HG02973 (cell line): Measurements from ENCODE around the gene FCSK.
"Not testable (repeated sequence)": the region's sequence is repeated elsewhere in the genome, so short reads cannot be mapped to it uniquely, and the experiment has no call there.

ENCODE experiments used
- ATAC-seq: cut with Tn5 transposase; IDR thresholded peaks from one replicate; pipeline ENCODE4 v1.9.1; 2021; ENCODE audit warnings: moderate library complexity; ENCODE audit not compliant: unreplicated experiment

FCSK gene

DNA sequence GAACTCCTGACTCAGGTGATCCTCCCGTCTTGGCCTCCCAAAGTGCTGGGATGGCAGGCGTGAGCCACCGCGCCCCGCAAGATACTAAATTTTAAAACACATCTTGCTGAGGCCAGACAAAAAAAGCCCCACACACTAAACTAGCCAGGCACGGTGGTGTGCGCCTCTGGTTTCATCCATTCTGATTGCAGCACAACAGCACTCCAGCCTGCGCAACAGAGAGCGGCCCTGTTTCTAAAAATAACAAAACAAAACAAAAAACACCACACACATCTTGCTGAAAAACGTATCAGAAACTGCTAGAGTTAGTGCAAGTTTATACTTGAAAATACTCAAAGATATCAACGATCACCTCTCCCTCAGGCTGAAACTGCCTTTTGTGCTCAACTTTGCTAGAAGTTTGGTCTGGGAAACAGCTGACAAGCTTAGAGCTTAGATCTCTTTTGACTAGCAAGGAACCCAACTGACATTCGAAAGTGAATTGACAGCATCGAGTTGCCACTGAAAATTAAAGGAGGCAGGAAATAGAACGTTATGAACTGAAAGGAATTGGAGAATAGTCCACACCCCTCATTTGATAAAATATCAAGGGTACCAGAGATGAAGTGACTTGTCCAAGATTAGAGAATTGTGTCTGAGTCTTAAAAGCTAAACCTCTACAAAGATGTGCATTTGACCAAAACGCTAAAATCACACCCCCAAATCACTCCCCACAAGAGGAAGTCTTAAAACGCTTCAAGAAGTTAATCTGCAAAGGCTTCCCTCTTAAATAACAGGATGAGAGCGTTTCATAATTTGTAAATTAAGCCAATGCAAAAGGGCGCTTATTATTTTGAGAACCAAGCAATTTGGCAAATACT, 68.1 kb downstream of the FCSK start:
- ATAC-seq, result no peak

DNA sequence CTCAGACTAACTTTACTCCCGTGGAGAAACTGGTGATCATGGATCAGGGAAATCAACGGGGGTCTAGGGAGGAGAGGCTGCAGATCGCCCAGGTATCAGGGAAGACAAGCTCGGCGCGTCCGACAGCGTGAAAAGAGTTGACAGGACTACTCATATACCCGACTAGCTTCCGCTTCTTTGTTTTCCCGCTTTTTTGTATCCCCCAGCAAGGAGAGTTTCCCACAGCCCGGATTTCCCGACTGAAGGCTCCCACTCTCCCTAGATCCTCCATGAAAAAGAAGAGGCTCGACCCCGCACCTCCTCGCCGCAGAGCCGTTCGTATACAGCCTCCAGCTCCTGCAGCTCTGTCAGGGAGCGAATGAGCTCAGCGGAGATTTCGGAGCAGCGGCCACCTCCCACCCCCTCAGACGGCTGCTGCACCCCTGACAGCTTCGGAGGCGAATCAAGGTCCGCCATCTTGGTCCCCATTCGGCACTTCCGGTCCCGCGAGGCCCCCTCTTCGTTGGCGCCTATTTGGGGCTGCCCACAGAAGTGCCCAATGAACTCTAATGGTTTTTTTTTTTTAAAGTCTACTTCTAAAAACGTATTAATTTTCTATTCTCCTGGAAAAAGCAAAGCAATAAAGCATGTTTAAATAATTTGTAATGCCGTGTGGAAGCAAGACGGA, 68.8 kb downstream of the FCSK start, which contains the start of gene COG4:
TSS of gene COG4 (minus strand) at position 479 of the 667 bp plus-strand sequence. CDS start at position 468, 11 bp downstream.
- ATAC-seq, result peak; percentile 46

DNA sequence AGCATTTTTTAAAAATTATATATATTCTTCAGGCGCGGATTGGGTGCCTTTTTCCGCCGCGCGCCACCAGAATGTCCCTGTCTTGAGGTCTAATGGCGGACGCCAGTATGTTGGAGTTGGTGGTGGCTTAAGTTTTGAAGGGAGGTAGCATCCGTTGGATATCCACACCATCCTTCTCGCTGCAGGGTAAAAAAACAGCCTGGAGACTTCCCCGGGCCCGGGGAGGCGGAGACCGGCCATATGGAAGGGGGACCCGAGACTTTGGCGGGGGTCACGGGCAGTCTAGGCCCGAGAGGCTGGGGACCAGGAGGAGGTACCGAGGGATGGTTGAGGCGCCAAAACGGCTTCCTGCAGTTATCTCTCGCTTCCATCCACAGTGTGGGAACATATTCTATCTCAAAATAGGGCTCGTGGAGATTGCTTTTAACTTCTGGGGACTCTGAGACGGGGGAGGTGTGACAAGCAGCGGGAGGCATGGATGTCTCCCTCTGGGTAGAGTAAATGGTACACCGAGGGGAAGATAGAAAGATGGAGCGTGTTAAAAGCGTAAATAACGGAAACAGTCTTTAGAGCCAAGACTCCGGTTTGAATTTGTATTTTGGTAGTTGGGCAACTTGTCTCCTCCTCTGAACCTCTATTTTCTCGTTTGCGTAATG, 69.5 kb downstream of the FCSK start, which contains the start of gene SF3B3:
TSS of gene SF3B3 (plus strand) at position 74 of the 656 bp plus-strand sequence. CDS start 2,841 bp downstream, outside the sequence.
- peak; percentile 38 for ATAC-seq

DNA sequence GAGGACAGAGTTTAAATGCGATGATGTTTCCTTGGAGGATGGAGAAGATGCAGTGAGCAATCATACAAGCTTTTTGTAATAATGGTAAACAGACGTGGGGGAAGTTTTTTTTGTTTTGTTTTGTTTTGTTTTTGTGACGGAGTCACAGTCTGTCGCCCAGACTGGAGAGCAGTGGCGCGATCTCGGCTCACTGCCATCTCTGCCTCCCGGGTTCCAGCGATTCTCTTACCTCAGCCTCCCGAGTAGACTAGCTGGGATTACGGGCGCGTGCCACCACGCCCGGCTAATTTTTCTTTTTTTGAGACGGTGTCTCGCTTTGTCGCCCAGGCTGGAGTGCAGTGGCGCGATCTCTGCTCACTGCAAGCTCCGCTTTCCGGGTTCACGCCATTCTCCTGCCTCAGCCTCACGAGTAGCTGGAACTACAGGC, 70.0 kb downstream of the FCSK start:
- ATAC-seq, result not testable (repeated sequence)

DNA sequence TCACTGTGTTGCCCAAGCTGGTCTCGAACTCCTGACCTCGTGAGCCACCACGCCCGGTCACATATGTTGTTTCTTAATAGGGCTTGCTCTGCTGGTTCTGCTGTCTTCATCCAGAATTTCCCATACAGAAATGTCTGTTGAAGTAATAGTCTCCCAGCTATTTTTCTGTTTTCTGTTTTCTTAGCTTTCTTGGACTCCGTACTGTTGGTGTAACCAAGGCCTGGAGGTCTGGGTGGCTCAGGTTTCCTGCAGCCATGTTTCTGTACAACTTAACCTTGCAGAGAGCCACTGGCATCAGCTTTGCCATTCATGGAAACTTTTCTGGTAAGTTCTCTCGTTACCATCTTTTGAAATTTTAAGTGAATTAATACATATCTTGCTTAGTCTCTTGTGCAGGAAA, 72.0 kb downstream of the FCSK start:
- ATAC-seq, result no peak

DNA sequence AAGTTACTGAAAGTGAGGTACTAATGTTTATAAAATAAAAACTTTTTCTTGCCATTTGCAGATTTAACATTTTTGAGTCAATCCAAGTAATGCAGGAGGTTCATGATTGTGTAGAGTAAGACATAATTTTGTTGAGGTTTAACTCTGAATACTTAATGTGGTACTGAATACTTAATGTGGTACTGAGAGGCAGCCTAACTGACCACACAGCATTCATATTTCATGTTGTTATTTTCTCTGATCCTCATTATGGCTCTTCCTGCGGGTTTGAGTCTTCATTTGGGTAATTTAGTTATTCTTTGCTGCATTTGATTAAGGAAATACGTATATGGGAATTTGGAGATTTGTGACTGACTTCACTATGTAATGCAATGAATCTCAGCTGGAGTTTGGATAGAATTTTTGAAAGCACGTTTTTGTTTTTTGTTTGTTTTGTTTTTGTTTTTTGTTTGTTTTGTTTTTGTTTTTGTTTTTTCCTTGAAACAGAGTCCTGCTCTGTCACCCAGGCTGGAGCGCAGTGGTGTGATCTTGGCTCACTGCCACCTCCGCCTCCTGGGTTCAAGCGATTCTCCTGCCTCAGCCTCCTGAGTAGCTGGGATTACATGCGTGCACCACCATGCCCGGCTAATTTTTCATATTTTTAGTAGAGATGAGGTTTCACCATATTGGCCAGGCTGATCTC, 73.1 kb downstream of the FCSK start:
- no peak for ATAC-seq

DNA sequence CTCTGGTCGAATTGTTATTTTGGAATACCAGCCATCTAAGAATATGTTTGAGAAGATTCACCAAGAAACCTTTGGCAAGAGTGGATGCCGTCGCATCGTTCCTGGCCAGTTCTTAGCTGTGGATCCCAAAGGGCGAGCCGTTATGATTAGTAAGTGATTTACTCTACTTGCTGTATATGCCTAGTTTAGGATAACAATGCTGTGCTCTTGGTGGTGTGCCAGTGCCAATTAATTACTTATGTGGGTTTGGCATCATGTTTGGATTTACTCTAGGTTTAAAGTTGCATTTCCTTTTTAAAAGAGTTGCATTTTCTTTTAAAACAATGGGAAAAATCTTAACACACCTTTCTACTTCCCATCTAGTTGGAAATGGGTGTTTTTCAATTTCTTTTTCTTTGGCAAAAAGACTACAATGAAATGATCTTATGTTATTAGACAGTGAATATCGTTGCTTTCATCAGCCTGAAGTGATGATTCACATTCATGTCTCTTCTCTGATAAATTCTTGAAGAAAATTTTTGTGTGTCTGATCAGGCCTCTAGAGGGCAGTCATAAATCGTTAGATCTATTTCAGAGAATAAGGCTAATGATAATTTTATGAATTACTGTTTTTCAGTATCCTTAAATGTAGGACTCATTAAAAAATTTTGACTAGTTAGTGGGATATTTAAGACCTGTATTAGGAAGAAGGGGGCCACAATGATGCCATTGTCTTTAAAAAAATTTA, 74.8 kb downstream of the FCSK start:
- no peak for ATAC-seq
